Loucy (cell line): ENCODE data around the gene DEPDC7.

Source experiments
- H2AFZ ChIP-seq: fragments of 200-600 bp; sonication (generic); 2 replicates; pipeline ENCODE4 v1.6.0; 2016; ENCODE audit warnings: antibody characterized with exemption, mild to moderate bottlenecking, low read length, moderate library complexity
- H3F3A ChIP-seq: fragments of 200-600 bp; 2 replicates; pipeline ENCODE4 v1.6.0; 2016; ENCODE audit warnings: antibody characterized with exemption, low read depth, mild to moderate bottlenecking
- H3K27me3 ChIP-seq: fragments of 200-600 bp; sonication (generic); 2 replicates; pipeline ENCODE4 v1.6.1; 2014; ENCODE audit warnings: low read length, mild to moderate bottlenecking; ENCODE audit not compliant: insufficient read depth, poor library complexity, severe bottlenecking
- H3K36me3 ChIP-seq: fragments of 200-600 bp; sonication (generic); 2 replicates; pipeline ENCODE4 v1.6.1; 2016; ENCODE audit warnings: low read length; ENCODE audit not compliant: insufficient read depth
- H3K4me1 ChIP-seq: fragments of 200-600 bp; sonication (generic); 2 replicates; pipeline ENCODE4 v1.5.1; 2014; ENCODE audit warnings: low read length, mild to moderate bottlenecking; ENCODE audit not compliant: insufficient read depth, poor library complexity, severe bottlenecking
- H3K4me2 ChIP-seq: fragments of 200-600 bp; sonication (generic); 2 replicates; pipeline ENCODE4 v1.6.0; 2014; ENCODE audit warnings: antibody characterized with exemption, low read length, low read depth, mild to moderate bottlenecking; ENCODE audit not compliant: poor library complexity, severe bottlenecking
- H3K4me3 ChIP-seq: fragments of 200-600 bp; sonication (generic); 2 replicates; pipeline ENCODE4 v1.5.1; 2014; ENCODE audit warnings: low read length, mild to moderate bottlenecking, mixed read lengths; ENCODE audit not compliant: poor library complexity, severe bottlenecking
- H3K79me2 ChIP-seq: fragments of 200-600 bp; sonication (generic); 2 replicates; pipeline ENCODE4 v1.6.1; 2014; ENCODE audit warnings: low read length; ENCODE audit not compliant: insufficient read depth
- H3K9ac ChIP-seq: fragments of 200-600 bp; sonication (generic); 2 replicates; pipeline ENCODE4 v1.6.0; 2014; ENCODE audit warnings: mild to moderate bottlenecking, low read depth, low read length, moderate library complexity; ENCODE audit not compliant: poor library complexity, severe bottlenecking
- H3K9me2 ChIP-seq: fragments of 200-600 bp; sonication (generic); replicated peaks from 2 replicates; pipeline ENCODE4 v1.6.1; 2016; ENCODE audit warnings: low read depth, low read length, mixed read lengths
- H3K9me3 ChIP-seq: fragments of 200-600 bp; sonication (generic); 2 replicates; pipeline ENCODE4 v1.6.1; 2014; ENCODE audit warnings: mild to moderate bottlenecking, antibody characterized with exemption, low read length, low read depth; ENCODE audit not compliant: insufficient read depth
- H4K20me1 ChIP-seq: fragments of 200-600 bp; sonication (generic); 2 replicates; pipeline ENCODE4 v1.6.0; 2014; ENCODE audit warnings: antibody characterized with exemption, low read length, mild to moderate bottlenecking; ENCODE audit not compliant: insufficient read depth, poor library complexity, severe bottlenecking
- EZH2phosphoT487 ChIP-seq: fragments of 200-600 bp; IDR thresholded peaks from 2 replicates; pipeline ENCODE4 v1.6.1; 2018; ENCODE audit warnings: antibody characterized with exemption, mild to moderate bottlenecking, moderate library complexity, borderline replicate concordance
- TF ChIP-seq, protein P1 (sequence below): fragments of 200-600 bp; sonication (generic); conservative IDR thresholded peaks from 2 replicates; pipeline ENCODE4 v1.5.1; 2014; ENCODE audit warnings: mild to moderate bottlenecking, antibody characterized with exemption, low read length

Gene DEPDC7

DNA sequence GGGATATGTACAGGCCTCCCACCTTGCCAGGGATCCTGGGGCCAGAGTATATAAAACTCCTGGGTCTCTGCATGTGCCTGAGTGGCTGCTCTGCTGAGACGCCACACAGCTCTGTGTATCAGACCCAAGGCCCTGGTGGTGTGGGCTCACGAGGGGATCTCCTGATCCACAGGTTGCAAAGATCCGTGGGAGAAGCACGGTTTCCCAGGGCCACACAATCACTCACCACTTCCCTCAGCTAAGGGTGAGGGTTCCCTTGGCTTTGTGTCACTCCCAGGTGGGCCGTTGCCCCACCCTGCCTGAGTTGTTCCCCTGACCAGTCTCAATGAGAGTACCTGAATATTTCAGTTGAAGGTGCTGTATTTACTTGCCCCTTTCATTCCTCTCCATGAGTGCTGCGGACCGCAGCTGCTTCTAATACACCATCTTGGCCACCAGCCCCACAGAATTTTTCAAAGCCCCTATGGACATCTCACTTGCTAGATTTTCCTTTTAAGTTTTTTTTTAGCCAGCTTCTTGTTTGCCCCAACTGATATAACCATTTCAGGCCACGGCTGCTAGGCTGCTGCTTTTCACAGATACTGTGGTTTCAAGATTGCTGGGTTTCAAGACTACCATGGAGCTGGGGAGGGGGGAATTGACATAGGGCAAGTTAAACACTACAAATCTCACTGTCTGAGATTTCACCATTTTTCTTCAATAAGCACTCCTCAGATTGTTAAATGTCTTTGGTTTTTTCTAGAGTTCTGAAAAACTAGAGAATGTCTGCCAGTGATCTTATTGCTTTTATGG lies 13.7 kb upstream of the DEPDC7 start:
- Histone ChIP-seq H3K9ac (no peak overlapping the region), H3K4me1 (peaks cover 22% of the 10 kb centered on the region), H3K9me3 (no peaks in the 10 kb centered on the region), H2AFZ (no peak overlapping the region), H3K9me2 (no peaks in the 10 kb centered on the region), H3K27me3 (no peaks in the 10 kb centered on the region), H3K4me3 (no peak overlapping the region), H3K36me3 (no peaks in the 10 kb centered on the region), H3F3A (0 out of 2 replicates have a peak, but pooled peaks cover 3% of the 10 kb centered on the region), H3K4me2 (no peak overlapping the region), H3K79me2 (no peaks in the 10 kb centered on the region), H4K20me1 (no peaks in the 10 kb centered on the region)
- no peak for TF ChIP-seq EZH2phosphoT487
- TF ChIP-seq, protein P1, sequence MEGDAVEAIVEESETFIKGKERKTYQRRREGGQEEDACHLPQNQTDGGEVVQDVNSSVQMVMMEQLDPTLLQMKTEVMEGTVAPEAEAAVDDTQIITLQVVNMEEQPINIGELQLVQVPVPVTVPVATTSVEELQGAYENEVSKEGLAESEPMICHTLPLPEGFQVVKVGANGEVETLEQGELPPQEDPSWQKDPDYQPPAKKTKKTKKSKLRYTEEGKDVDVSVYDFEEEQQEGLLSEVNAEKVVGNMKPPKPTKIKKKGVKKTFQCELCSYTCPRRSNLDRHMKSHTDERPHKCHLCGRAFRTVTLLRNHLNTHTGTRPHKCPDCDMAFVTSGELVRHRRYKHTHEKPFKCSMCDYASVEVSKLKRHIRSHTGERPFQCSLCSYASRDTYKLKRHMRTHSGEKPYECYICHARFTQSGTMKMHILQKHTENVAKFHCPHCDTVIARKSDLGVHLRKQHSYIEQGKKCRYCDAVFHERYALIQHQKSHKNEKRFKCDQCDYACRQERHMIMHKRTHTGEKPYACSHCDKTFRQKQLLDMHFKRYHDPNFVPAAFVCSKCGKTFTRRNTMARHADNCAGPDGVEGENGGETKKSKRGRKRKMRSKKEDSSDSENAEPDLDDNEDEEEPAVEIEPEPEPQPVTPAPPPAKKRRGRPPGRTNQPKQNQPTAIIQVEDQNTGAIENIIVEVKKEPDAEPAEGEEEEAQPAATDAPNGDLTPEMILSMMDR = no peak

DNA sequence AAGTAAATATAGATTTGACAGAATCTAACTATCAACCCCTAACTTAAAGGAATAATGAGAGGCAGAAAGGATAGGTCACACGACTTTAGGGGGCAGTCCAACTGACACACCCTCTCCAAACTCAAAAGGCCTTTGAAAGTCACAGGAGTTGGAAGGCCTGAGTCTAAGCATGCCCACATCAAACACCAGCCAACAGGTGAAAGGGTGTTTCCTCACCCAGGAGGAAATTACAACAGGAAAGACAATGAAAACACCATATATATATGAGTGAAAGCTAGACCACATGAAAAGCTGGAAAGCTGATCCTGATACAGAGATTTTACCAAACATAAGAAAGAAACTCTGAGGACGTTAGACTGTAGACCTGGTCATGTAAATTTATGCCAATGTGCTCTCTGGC lies 10.5 kb upstream of the DEPDC7 start:
- Histone ChIP-seq H3K36me3 (no peaks in the 10 kb centered on the region), H3K4me3 (peak overlapping the region; percentile 21), H3K9ac (no peak overlapping the region), H2AFZ (no peak overlapping the region), H3K79me2 (no peaks in the 10 kb centered on the region), H3K9me2 (no peaks in the 10 kb centered on the region), H3K9me3 (no peaks in the 10 kb centered on the region), H3K4me1 (peaks cover 22% of the 10 kb centered on the region), H3K27me3 (no peaks in the 10 kb centered on the region), H3F3A (peaks cover 3% of the 10 kb centered on the region; the same call in 1 of the 2 replicates), H3K4me2 (peak overlapping the region; percentile 65), H4K20me1 (no peaks in the 10 kb centered on the region)
- TF ChIP-seq, protein P1 = no peak
- TF ChIP-seq EZH2phosphoT487 = no peak

DNA sequence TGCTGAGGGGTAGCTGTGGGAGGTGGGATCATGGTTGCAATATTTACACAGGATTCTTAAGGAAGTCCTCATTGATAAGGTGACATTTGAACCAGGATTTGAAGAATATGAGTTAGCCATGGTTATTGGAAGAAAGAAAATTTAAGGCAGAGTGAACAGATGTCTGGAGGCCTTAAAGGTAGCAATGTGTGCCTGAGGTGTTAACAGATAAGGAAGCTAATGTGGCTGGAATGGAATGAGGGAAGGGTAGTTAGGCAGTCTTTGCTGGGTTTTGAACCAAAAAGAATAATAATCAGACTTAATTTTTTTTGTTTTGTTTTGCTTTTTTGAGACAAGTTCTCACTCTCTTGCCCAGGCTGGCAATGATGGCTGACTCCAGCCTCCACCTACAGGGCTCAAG lies 9.7 kb upstream of the DEPDC7 start:
- Histone ChIP-seq H3K4me2 (peak overlapping the region; percentile 65), H3K4me1 (peaks cover 25% of the 10 kb centered on the region), H3K27me3 (no peaks in the 10 kb centered on the region), H3K9me2 (no peaks in the 10 kb centered on the region), H3K36me3 (no peaks in the 10 kb centered on the region), H3K4me3 (peak overlapping the region; percentile 21), H3K79me2 (no peaks in the 10 kb centered on the region), H2AFZ (no peak overlapping the region), H4K20me1 (no peaks in the 10 kb centered on the region), H3K9me3 (no peaks in the 10 kb centered on the region), H3F3A (peaks cover 3% of the 10 kb centered on the region; the same call in 1 of the 2 replicates), H3K9ac (no peak overlapping the region)
- TF ChIP-seq, protein P1 = no peak
- no peak for TF ChIP-seq EZH2phosphoT487
